Jurkat, Clone E6-1 (cell line): ENCODE results near the gene MS4A6A.
"Not testable (repeated sequence)": the region's sequence is repeated elsewhere in the genome, so short reads cannot be mapped to it uniquely, and the experiment has no call there.

Experiments
- DNase-seq: peaks from one replicate; pipeline ENCODE4 v3.0.0-alpha.2; 2011; ENCODE audit warnings: low read depth, low spot score
- H3K4me3 ChIP-seq: 2 replicates; pipeline ENCODE4 v1.5.1; 2011; ENCODE audit warnings: mild to moderate bottlenecking, low read length, control low read depth, moderate library complexity

Gene MS4A6A

GRCh38 chr11:60145677-60146076 is 37.2 kb downstream of the MS4A6A start:
- H3K4me3 ChIP-seq, result no peak overlapping the region
- no peak for DNase-seq

GRCh38 chr11:60143768-60144167 is 39.1 kb downstream of the MS4A6A start:
- DNase-seq, result no peak
- H3K4me3 ChIP-seq, result no peak overlapping the region

- no peak overlapping the region for H3K4me3 ChIP-seq
- no peak for DNase-seq
Observed at GRCh38 chr11:60133917-60134316, 49.0 kb downstream of the MS4A6A start.

- H3K4me3 ChIP-seq, result no peak overlapping the region
- DNase-seq, result no peak
Observed at GRCh38 chr11:60131912-60132311, 51.0 kb downstream of the MS4A6A start.

GRCh38 chr11:60130496-60130895 is 52.4 kb downstream of the MS4A6A start:
- H3K4me3 ChIP-seq, result no peak overlapping the region
- DNase-seq, result peak; percentile 38

GRCh38 chr11:60129853-60130252 is 53.0 kb downstream of the MS4A6A start:
- H3K4me3 ChIP-seq, result no peak overlapping the region
- no peak for DNase-seq

- DNase-seq, H3K4me3 ChIP-seq: not testable (repeated sequence)
Observed at GRCh38 chr11:60128866-60129265, 54.0 kb downstream of the MS4A6A start.

GRCh38 chr11:60128376-60128775 is 54.5 kb downstream of the MS4A6A start:
- DNase-seq, result no peak
- H3K4me3 ChIP-seq, result no peak overlapping the region

GRCh38 chr11:60127311-60127811 is 55.5 kb downstream of the MS4A6A start:
- H3K4me3 ChIP-seq, result no peak overlapping the region
- no peak for DNase-seq

GRCh38 chr11:60125956-60126585 is 56.8 kb downstream of the MS4A6A start:
- no peak for DNase-seq
- no peak overlapping the region for H3K4me3 ChIP-seq

- no peak for DNase-seq
Observed at GRCh38 chr11:60124802-60125432, 58.0 kb downstream of the MS4A6A start.

More at GRCh38 chr11:60124802-60125432, 58.0 kb downstream of the MS4A6A start:
- H3K4me3 ChIP-seq, result no peak overlapping the region
